Rectal smooth muscle tissue (tissue), 1 donor: ENCODE measurements around the gene RAPGEF4.

ENCODE experiments used
- H3K27ac ChIP-seq: one replicate; pipeline ENCODE4 v1.7.0; 2013; ENCODE audit warnings: low read depth, low read length, inconsistent platforms
- H3K27me3 ChIP-seq: one replicate; pipeline ENCODE4 v1.7.0; 2013; ENCODE audit warnings: low read length; ENCODE audit not compliant: control insufficient read depth, insufficient read depth
- H3K36me3 ChIP-seq: one replicate; pipeline ENCODE4 v1.7.0; 2013; ENCODE audit warnings: low read length; ENCODE audit not compliant: control insufficient read depth, insufficient read depth
- H3K4me1 ChIP-seq: one replicate; pipeline ENCODE4 v1.7.0; 2013; ENCODE audit warnings: low read length; ENCODE audit not compliant: control insufficient read depth, insufficient read depth
- H3K4me3 ChIP-seq: one replicate; pipeline ENCODE4 v1.7.0; 2013; ENCODE audit warnings: low read length
- H3K9ac ChIP-seq: one replicate; pipeline ENCODE4 v1.7.0; 2013; ENCODE audit warnings: low read length

Gene RAPGEF4

GRCh38 chr2:172861098-172861497, 125.5 kb downstream of the RAPGEF4 start:
- Histone ChIP-seq H3K27me3 (peaks cover 4% of the 10 kb centered on the region), H3K27ac (no peak overlapping the region), H3K4me3 (no peak overlapping the region), H3K4me1 (no peaks in the 10 kb centered on the region), H3K36me3 (no peaks in the 10 kb centered on the region), H3K9ac (no peak overlapping the region)

- no peak overlapping the region for H3K9ac ChIP-seq
- H3K4me3 ChIP-seq: no peak overlapping the region
- H3K4me1 ChIP-seq: no peaks in the 10 kb centered on the region
- H3K27me3 ChIP-seq: peaks cover 4% of the 10 kb centered on the region
- H3K27ac ChIP-seq: no peak overlapping the region
- H3K36me3 ChIP-seq: no peaks in the 10 kb centered on the region
These were observed 126.2 kb downstream of the RAPGEF4 start for GRCh38 chr2:172861656-172862476.

- Histone ChIP-seq H3K36me3 (no peaks in the 10 kb centered on the region), H3K4me1 (no peaks in the 10 kb centered on the region), H3K27ac (no peak overlapping the region), H3K4me3 (no peak overlapping the region), H3K9ac (no peak overlapping the region), H3K27me3 (peaks cover 4% of the 10 kb centered on the region)
These were observed 127.7 kb downstream of the RAPGEF4 start for GRCh38 chr2:172863341-172863740.

- Histone ChIP-seq H3K27ac (no peak overlapping the region), H3K36me3 (no peaks in the 10 kb centered on the region), H3K27me3 (peaks cover 4% of the 10 kb centered on the region), H3K4me3 (no peak overlapping the region), H3K4me1 (no peaks in the 10 kb centered on the region), H3K9ac (no peak overlapping the region)
These were observed 128.5 kb downstream of the RAPGEF4 start for GRCh38 chr2:172864182-172864581.

- Histone ChIP-seq H3K4me3 (no peak overlapping the region), H3K36me3 (no peaks in the 10 kb centered on the region), H3K4me1 (no peaks in the 10 kb centered on the region), H3K27ac (no peak overlapping the region), H3K27me3 (peaks cover 4% of the 10 kb centered on the region), H3K9ac (no peak overlapping the region)
These were observed 129.8 kb downstream of the RAPGEF4 start for GRCh38 chr2:172865422-172865821.

GRCh38 chr2:172869861-172870260, 134.2 kb downstream of the RAPGEF4 start:
- Histone ChIP-seq H3K4me1 (no peaks in the 10 kb centered on the region), H3K36me3 (no peaks in the 10 kb centered on the region), H3K27me3 (no peaks in the 10 kb centered on the region), H3K9ac (no peak overlapping the region), H3K27ac (no peak overlapping the region), H3K4me3 (no peak overlapping the region)

- H3K27me3 ChIP-seq: no peaks in the 10 kb centered on the region
- no peaks in the 10 kb centered on the region for H3K4me1 ChIP-seq
- H3K36me3 ChIP-seq: no peaks in the 10 kb centered on the region
- H3K9ac ChIP-seq: no peak overlapping the region
- H3K27ac ChIP-seq: no peak overlapping the region
- no peak overlapping the region for H3K4me3 ChIP-seq
These were observed 134.8 kb downstream of the RAPGEF4 start for GRCh38 chr2:172870396-172870795.

GRCh38 chr2:172877826-172878225, 142.2 kb downstream of the RAPGEF4 start:
- H3K4me1 ChIP-seq: no peaks in the 10 kb centered on the region
- H3K36me3 ChIP-seq: no peaks in the 10 kb centered on the region
- no peaks in the 10 kb centered on the region for H3K27me3 ChIP-seq
- no peak overlapping the region for H3K9ac ChIP-seq
- H3K27ac ChIP-seq: no peak overlapping the region
- H3K4me3 ChIP-seq: no peak overlapping the region

GRCh38 chr2:172878260-172878659, 142.6 kb downstream of the RAPGEF4 start:
- Histone ChIP-seq H3K4me1 (no peaks in the 10 kb centered on the region), H3K4me3 (no peak overlapping the region), H3K27me3 (no peaks in the 10 kb centered on the region), H3K36me3 (no peaks in the 10 kb centered on the region), H3K27ac (no peak overlapping the region), H3K9ac (no peak overlapping the region)

- H3K27ac ChIP-seq: no peak overlapping the region
- no peaks in the 10 kb centered on the region for H3K36me3 ChIP-seq
- no peak overlapping the region for H3K4me3 ChIP-seq
- H3K27me3 ChIP-seq: no peaks in the 10 kb centered on the region
- no peak overlapping the region for H3K9ac ChIP-seq
- H3K4me1 ChIP-seq: no peaks in the 10 kb centered on the region
These were observed 148.7 kb downstream of the RAPGEF4 start for GRCh38 chr2:172884336-172884735.

- no peak overlapping the region for H3K27ac ChIP-seq
These were observed 150.4 kb downstream of the RAPGEF4 start for GRCh38 chr2:172885996-172886395.

GRCh38 chr2:172887280-172887679, 151.6 kb downstream of the RAPGEF4 start:
- Histone ChIP-seq H3K27me3 (no peaks in the 10 kb centered on the region), H3K4me3 (no peak overlapping the region), H3K9ac (no peak overlapping the region), H3K27ac (no peak overlapping the region), H3K4me1 (no peaks in the 10 kb centered on the region), H3K36me3 (no peaks in the 10 kb centered on the region)

More at GRCh38 chr2:172885996-172886395, 150.4 kb downstream of the RAPGEF4 start:
- H3K36me3 ChIP-seq: no peaks in the 10 kb centered on the region
- no peak overlapping the region for H3K4me3 ChIP-seq
- H3K9ac ChIP-seq: no peak overlapping the region
- H3K27me3 ChIP-seq: no peaks in the 10 kb centered on the region
- no peaks in the 10 kb centered on the region for H3K4me1 ChIP-seq
